ENCODE data around the gene MAD1L1. TPM values are rescaled to one million over a fixed set of nuclear protein-coding genes. Genes with fewer than 3 reads are reported as not detected.

The MAD1L1 gene
- total and polyA plus RNA-seq, 2 of the 8 experiments (the other 6 are each of a cell fraction or from before 2014, with no cell fraction given) = 40.4 to 44.6 TPM

DNA sequence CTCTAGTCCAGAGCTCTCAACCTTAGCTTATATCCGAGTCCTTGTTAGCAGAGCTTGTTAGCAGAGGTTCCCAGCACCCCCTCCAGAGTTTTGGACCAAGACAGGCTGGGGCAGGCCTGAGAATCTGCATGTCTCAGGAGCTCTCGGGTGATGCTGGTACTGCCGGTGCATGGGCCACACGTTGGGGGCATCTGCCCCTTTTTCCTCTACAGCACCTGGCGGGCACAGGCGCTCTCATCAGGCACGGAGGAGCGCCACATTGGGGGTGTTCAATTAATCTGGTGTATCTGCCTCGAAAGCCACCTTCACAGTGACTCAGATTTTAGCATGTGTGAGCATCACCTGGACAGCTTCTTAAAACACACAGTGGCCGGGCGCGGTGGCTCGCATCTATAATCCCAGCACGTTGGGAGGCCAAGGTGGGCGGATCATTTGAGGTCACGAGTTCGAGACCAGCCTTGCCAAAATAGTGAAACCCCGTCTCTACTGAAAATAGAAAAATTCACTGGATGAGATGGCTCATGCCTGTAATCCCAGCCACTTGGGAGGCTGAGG, 445.0 kb downstream of the MAD1L1 start:
- Histone ChIP-seq H3K27me3 (replicated peaks in 1 of 4; ENCODE audit: control insufficient read depth in 3 of 4, extremely low read depth in 1 of 4, insufficient read depth in 3 of 4, low read length in 3 of 4) (no peaks in the 10 kb centered on the region), H4K5ac (ENCODE audit: insufficient read length, low read depth, low read length) (no peak overlapping the region), H2AFZ (ENCODE audit: low read length) (no peak overlapping the region), H3K36me3 (ENCODE audit: control insufficient read depth in 2 of 4, insufficient read depth in 4 of 4, low read length in 3 of 4) (no peaks in the 10 kb centered on the region), H3K4me2 (ENCODE audit: insufficient read depth in 1 of 2, low read depth in 2 of 2, low read length in 2 of 2) (no peak overlapping the region), H3K14ac (ENCODE audit: insufficient read length) (no peak overlapping the region), H4K8ac (ENCODE audit: extremely low read depth, insufficient read depth, low read length) (no peak overlapping the region), H3K23ac (ENCODE audit: insufficient read length) (no peak overlapping the region), H3K56ac (replicated peaks; ENCODE audit: insufficient read length, low read depth, low read length) (no peak overlapping the region), H3K4me3 (ENCODE audit: extremely low read depth in 1 of 4, insufficient read depth in 2 of 4, low read depth in 3 of 4, low read length in 4 of 4) (no peak overlapping the region), H2AK5ac (ENCODE audit: low read depth, low read length) (no peak overlapping the region), H2BK120ac (replicated peaks; ENCODE audit: low read depth, low read length) (no peak overlapping the region), H3K9me3 (ENCODE audit: insufficient read depth in 2 of 2, low read depth in 1 of 2, low read length in 1 of 2) (peaks cover 5 to 7% of the 10 kb centered on the region in 2 experiments; a peak in 2 of 4 replicates), H3K79me1 (ENCODE audit: low read depth, low read length) (no peaks in the 10 kb centered on the region), H3K23me2 (ENCODE audit: low read depth, low read length) (no peaks in the 10 kb centered on the region), H4K20me1 (replicated peaks in 1 of 2; ENCODE audit: control insufficient read depth in 1 of 2, insufficient read depth in 2 of 2, low read length in 2 of 2) (no peaks in the 10 kb centered on the region), H2BK20ac (ENCODE audit: low read length) (no peak overlapping the region), H2BK12ac (ENCODE audit: low read depth, low read length) (no peak overlapping the region), H3K9ac (replicated peaks in 1 of 4; ENCODE audit: extremely low read depth in 1 of 4, low read depth in 3 of 4, low read length in 3 of 4) (no peak overlapping the region), H3K27ac (ENCODE audit: low read depth, low read length) (no peak overlapping the region), H3K4ac (replicated peaks; ENCODE audit: insufficient read length, low read depth, low read length) (no peak overlapping the region), H2BK15ac (ENCODE audit: low read length) (no peak overlapping the region), H2BK5ac (ENCODE audit: low read depth, low read length) (no peak overlapping the region), H3K18ac (ENCODE audit: extremely low read depth, low read length) (no peak overlapping the region), H4K91ac (replicated peaks; ENCODE audit: insufficient read length, low read length) (no peak overlapping the region), H3K79me2 (ENCODE audit: control insufficient read depth in 1 of 2, insufficient read depth in 2 of 2, low read length in 2 of 2) (no peaks in the 10 kb centered on the region), H3K4me1 (replicated peaks in 1 of 4; ENCODE audit: control insufficient read depth in 3 of 4, insufficient read depth in 4 of 4, low read length in 3 of 4) (no peaks in the 10 kb centered on the region)
- WGBS, 2 experiments (ENCODE audit: extremely low coverage in 1 of 2, insufficient coverage in 1 of 2, insufficient read length in 1 of 2, insufficient replicate concordance in 2 of 2, low coverage in 1 of 2, low lambda C conversion rate in 2 of 2, missing lambda C conversion rate in 1 of 2) = 88% methylated on average over 18 of the region's 18 CpGs; no CpG with 5 or more reads in 1 of the 2 experiments
- ChIA-PET CTCF (ENCODE audit: partially characterized antibody) (interaction anchor here (0.6 to 2.3 kb wide), 4 partner anchors 14 to 87 kb away, joined by 3 to 5 read pairs (median 4); no protein-coding TSS in a partner anchor), POLR2A (ENCODE audit: partially characterized antibody) (no interaction called here)
- no peak for DNase-seq (ENCODE audit: low read depth in 1 of 2, low spot score in 2 of 2)
- FAIRE-seq = no peak
- TF ChIP-seq GTF2F1 (IDR thresholded peaks at IDR 0.05; ENCODE audit: borderline replicate concordance, low read depth, low read length) = no peak
- no peak for TF ChIP-seq CREB1 (IDR thresholded peaks at IDR 0.05)
- TF ChIP-seq GABPA (IDR thresholded peaks at IDR 0.05; ENCODE audit: borderline replicate concordance, insufficient read depth, low read length) = no peak
- TF ChIP-seq BCL11A (IDR thresholded peaks at IDR 0.05; ENCODE audit: low read depth in 2 of 2, low read length in 2 of 2) = no peak
- TF ChIP-seq RXRA (IDR thresholded peaks at IDR 0.05; ENCODE audit: insufficient read depth, low read depth, low read length) = no peak
- TF ChIP-seq SRF (IDR thresholded peaks at IDR 0.05; ENCODE audit: low read depth, low read length) = no peak
- TF ChIP-seq TCF12 (IDR thresholded peaks at IDR 0.05; ENCODE audit: low read depth, low read length) = no peak
- TF ChIP-seq RFX5 (IDR thresholded peaks at IDR 0.05; ENCODE audit: borderline replicate concordance, low read depth, low read length) = no peak
- TF ChIP-seq ZNF274 (IDR thresholded peaks at IDR 0.05; ENCODE audit: borderline replicate concordance, extremely low read depth, low read length) = no peak
- TF ChIP-seq EP300 (IDR thresholded peaks at IDR 0.05; ENCODE audit: borderline replicate concordance in 1 of 2, low read depth in 2 of 2, low read length in 2 of 2) = no peak
- no peak for TF ChIP-seq RAD21 (IDR thresholded peaks at IDR 0.05 in 1 of 2, conservative IDR thresholded peaks at IDR 0.05 in 1 of 2; ENCODE audit: low read depth in 2 of 2, low read length in 2 of 2)
- no peak for TF ChIP-seq TEAD4 (IDR thresholded peaks at IDR 0.05; ENCODE audit: low read depth, low read length)
- TF ChIP-seq JUN (IDR thresholded peaks at IDR 0.05; ENCODE audit: low read depth, low read length) = no peak
- no peak for TF ChIP-seq POU5F1 (IDR thresholded peaks at IDR 0.05; ENCODE audit: low read depth, low read length)
